Activated CD8-positive, alpha-beta memory T cell treated with anti-CD3 and anti-CD28 coated beads, Interleukin-2, amount 50 U/mL, for 48 hours (primary cell): ENCODE data around the gene TYK2.
"Not testable (repeated sequence)": the region's sequence is repeated elsewhere in the genome, so short reads cannot be mapped to it uniquely, and the experiment has no call there.

Experiments
- DNase-seq: peaks from one replicate; pipeline ENCODE4 v3.0.0-alpha.2; 2020

The TYK2 gene

GRCh38 chr19:10407096-10407495 lies 26.7 kb upstream of the TYK2 start:
- DNase-seq = no peak

GRCh38 chr19:10406191-10406590 lies 25.8 kb upstream of the TYK2 start:
- DNase-seq = no peak

- DNase-seq = peak; percentile 81
These were observed 24.8 kb upstream of the TYK2 start for GRCh38 chr19:10404888-10405820.

GRCh38 chr19:10403137-10404021 lies 23.0 kb upstream of the TYK2 start, which contains the start of gene CDC37:
Gene CDC37, minus strand, starts transcription at chr19:10403542. Its CDS starts 63 bp downstream, at chr19:10403479.
- peak; percentile 100 for DNase-seq

- DNase-seq = no peak
These were observed 22.2 kb upstream of the TYK2 start for GRCh38 chr19:10402441-10403038.

GRCh38 chr19:10399878-10400277 lies 19.5 kb upstream of the TYK2 start:
- no peak for DNase-seq

GRCh38 chr19:10399340-10399739 lies 19.0 kb upstream of the TYK2 start:
- not testable (repeated sequence) for DNase-seq

- DNase-seq = no peak
These were observed 18.4 kb upstream of the TYK2 start for GRCh38 chr19:10398819-10399218.

GRCh38 chr19:10395917-10396316 lies 15.5 kb upstream of the TYK2 start:
- no peak for DNase-seq

GRCh38 chr19:10395436-10395835 lies 15.1 kb upstream of the TYK2 start:
- no peak for DNase-seq

- no peak for DNase-seq
These were observed 14.6 kb upstream of the TYK2 start for GRCh38 chr19:10395003-10395402.

- DNase-seq = no peak
These were observed 12.8 kb upstream of the TYK2 start for GRCh38 chr19:10393137-10393536.

- no peak for DNase-seq
These were observed 11.7 kb upstream of the TYK2 start for GRCh38 chr19:10392120-10392519.

- peak; percentile 79 for DNase-seq
These were observed 10.4 kb upstream of the TYK2 start for GRCh38 chr19:10390652-10391286.

- DNase-seq = no peak
These were observed 9.5 kb upstream of the TYK2 start for GRCh38 chr19:10389863-10390262.

GRCh38 chr19:10388957-10389356 lies 8.6 kb upstream of the TYK2 start:
- peak; percentile 95 for DNase-seq

GRCh38 chr19:10384580-10384979 lies 4.2 kb upstream of the TYK2 start:
- no peak for DNase-seq

GRCh38 chr19:10383223-10383499 lies 2.8 kb upstream of the TYK2 start:
- DNase-seq = not testable (repeated sequence)

GRCh38 chr19:10379880-10380312 lies 476 bp downstream of the TYK2 start:
- DNase-seq = no peak

- no peak for DNase-seq
These were observed 2.2 kb downstream of the TYK2 start for GRCh38 chr19:10378124-10378523.

- DNase-seq = not testable (repeated sequence)
These were observed 3.2 kb downstream of the TYK2 start for GRCh38 chr19:10377140-10377640.

GRCh38 chr19:10374931-10375330 lies 5.4 kb downstream of the TYK2 start:
- DNase-seq = no peak

GRCh38 chr19:10372690-10373089 lies 7.7 kb downstream of the TYK2 start:
- DNase-seq = no peak
